ENCODE data around the gene PDGFA.

The PDGFA gene

GRCh38 chr7:461117-461452, 58.6 kb downstream of the PDGFA start:
- H3K36me3 ChIP-seq (ENCODE audit: control insufficient read depth, low read length): no peaks in the 10 kb centered on the region
- no peak for TF ChIP-seq CTCF (IDR thresholded peaks at IDR 0.05; ENCODE audit: low read depth, low read length, poor library complexity, severe bottlenecking)
- TF ChIP-seq EZH2phosphoT487 (IDR thresholded peaks at IDR 0.05; ENCODE audit: borderline replicate concordance, low read length): no peak
- H3K27me3 ChIP-seq (ENCODE audit: control insufficient read depth, low read length): no peaks in the 10 kb centered on the region
- no peak overlapping the region for H3K27ac ChIP-seq (ENCODE audit: low read depth, low read length)
- H4K20me1 ChIP-seq (ENCODE audit: control insufficient read depth, insufficient read depth, low read depth, low read length): no peaks in the 10 kb centered on the region
- H3F3A ChIP-seq (ENCODE audit: control insufficient read depth, insufficient read depth): no peaks in the 10 kb centered on the region
- H3K4me2 ChIP-seq (ENCODE audit: low read length): no peak overlapping the region
- H3K79me2 ChIP-seq (ENCODE audit: control insufficient read depth, low read length): no peaks in the 10 kb centered on the region
- H3K4me3 ChIP-seq (ENCODE audit: low read length): no peak overlapping the region
- no peaks in the 10 kb centered on the region for H3K9me2 ChIP-seq (replicated peaks; ENCODE audit: control insufficient read depth, low read length)
- H3K9me3 ChIP-seq (ENCODE audit: control insufficient read depth, insufficient read depth, low read length): peaks cover 38% of the 10 kb centered on the region; the same call in 1 of the 2 replicates
- no peaks in the 10 kb centered on the region for H3K4me1 ChIP-seq (ENCODE audit: control insufficient read depth, low read length)

GRCh38 chr7:460374-461116, 59.1 kb downstream of the PDGFA start:
- Histone ChIP-seq H3K27me3 (ENCODE audit: control insufficient read depth, low read length) (no peaks in the 10 kb centered on the region), H3K9me3 (ENCODE audit: control insufficient read depth, insufficient read depth, low read length) (peaks cover 38% of the 10 kb centered on the region; the same call in 1 of the 2 replicates), H3K4me2 (ENCODE audit: low read length) (no peak overlapping the region), H3K4me1 (ENCODE audit: control insufficient read depth, low read length) (no peaks in the 10 kb centered on the region), H3K4me3 (ENCODE audit: low read length) (no peak overlapping the region), H3K9me2 (replicated peaks; ENCODE audit: control insufficient read depth, low read length) (no peaks in the 10 kb centered on the region), H3K36me3 (ENCODE audit: control insufficient read depth, low read length) (no peaks in the 10 kb centered on the region), H4K20me1 (ENCODE audit: control insufficient read depth, insufficient read depth, low read depth, low read length) (no peaks in the 10 kb centered on the region), H3K27ac (ENCODE audit: low read depth, low read length) (no peak overlapping the region), H3F3A (ENCODE audit: control insufficient read depth, insufficient read depth) (no peaks in the 10 kb centered on the region), H3K79me2 (ENCODE audit: control insufficient read depth, low read length) (no peaks in the 10 kb centered on the region)
- TF ChIP-seq CTCF (IDR thresholded peaks at IDR 0.05; ENCODE audit: low read depth, low read length, poor library complexity, severe bottlenecking) (no peak), EZH2phosphoT487 (IDR thresholded peaks at IDR 0.05; ENCODE audit: borderline replicate concordance, low read length) (no peak)

GRCh38 chr7:459584-460373, 59.9 kb downstream of the PDGFA start:
- Histone ChIP-seq H3K27ac (ENCODE audit: low read depth, low read length) (no peak overlapping the region), H3K4me3 (ENCODE audit: low read length) (no peak overlapping the region), H3K27me3 (ENCODE audit: control insufficient read depth, low read length) (no peaks in the 10 kb centered on the region), H3F3A (ENCODE audit: control insufficient read depth, insufficient read depth) (no peaks in the 10 kb centered on the region), H3K36me3 (ENCODE audit: control insufficient read depth, low read length) (no peaks in the 10 kb centered on the region), H3K4me2 (ENCODE audit: low read length) (no peak overlapping the region), H3K79me2 (ENCODE audit: control insufficient read depth, low read length) (no peaks in the 10 kb centered on the region), H3K4me1 (ENCODE audit: control insufficient read depth, low read length) (no peaks in the 10 kb centered on the region), H3K9me3 (ENCODE audit: control insufficient read depth, insufficient read depth, low read length) (peaks cover 38% of the 10 kb centered on the region; the same call in 1 of the 2 replicates), H3K9me2 (replicated peaks; ENCODE audit: control insufficient read depth, low read length) (no peaks in the 10 kb centered on the region), H4K20me1 (ENCODE audit: control insufficient read depth, insufficient read depth, low read depth, low read length) (no peaks in the 10 kb centered on the region)
- TF ChIP-seq EZH2phosphoT487 (IDR thresholded peaks at IDR 0.05; ENCODE audit: borderline replicate concordance, low read length) (no peak), CTCF (IDR thresholded peaks at IDR 0.05; ENCODE audit: low read depth, low read length, poor library complexity, severe bottlenecking) (no peak)

All from DOHH2 (cell line).